PC-3 (cell line): ENCODE results near the gene XKR8. TPM values are rescaled to one million over a fixed set of nuclear protein-coding genes. Genes with fewer than 3 reads are reported as not detected.
A peak's percentile ranks its signal among the peaks of the same experiment; 100 is the strongest.

ENCODE experiments used
- ATAC-seq: fragments of 200-7000 bp; cut with Tn5 transposase; 2 replicates; pipeline ENCODE4 v1.9.1; 2020; ENCODE audit warnings: mild to moderate bottlenecking, moderate library complexity
- Bru-seq: library from RNA; stranded (reverse); fragments of 400-500 nt; gene quantifications from one replicate; lab custom pipeline; 2021; lab: Mats Ljungman, UMichigan
- BruChase-seq, 2 experiments: library from RNA; stranded (reverse); fragments of 400-500 nt; gene quantifications; one replicate each; lab custom pipeline; 2021; lab: Mats Ljungman, UMichigan
- BruUV-seq: library from RNA; stranded (reverse); fragments of 400-500 nt; replicated peaks from 2 replicates; lab custom pipeline; 2021; lab: Mats Ljungman, UMichigan
- CTCF ChIA-PET: fragments of 300-600 bp; sonication (Branson Sonifier 250); formaldehyde crosslinking; loops from one replicate; lab custom pipeline; 2022; ENCODE audit warnings: antibody characterized with exemption; lab: Charles Lee
- POLR2A ChIA-PET: fragments of 300-600 bp; sonication (Branson Sonifier 250); formaldehyde crosslinking; loops from one replicate; lab custom pipeline; 2022; ENCODE audit warnings: antibody characterized with exemption; ENCODE audit not compliant: unreplicated experiment; lab: Charles Lee
- DNase-seq: peaks from one replicate; pipeline ENCODE4 v3.0.0-alpha.2; 2015
- H2AFZ ChIP-seq: fragments of 300-600 bp; sonication (generic); 2 replicates; pipeline ENCODE4 v1.6.0; 2016; ENCODE audit warnings: antibody characterized with exemption, low read length
- H3F3A ChIP-seq: fragments of 300-600 bp; sonication (generic); one replicate; pipeline ENCODE4 v1.6.0; 2017; ENCODE audit warnings: antibody characterized with exemption, low read length, control low read depth, mild to moderate bottlenecking; ENCODE audit not compliant: unreplicated experiment
- H3K27ac ChIP-seq: fragments of 300-600 bp; sonication (generic); 2 replicates; pipeline ENCODE4 v1.5.1; 2016; ENCODE audit warnings: mild to moderate bottlenecking, low read length
- H3K27me3 ChIP-seq: fragments of 300-600 bp; sonication (generic); 2 replicates; pipeline ENCODE4 v1.6.1; 2016; ENCODE audit warnings: low read length, mixed read lengths
- H3K36me3 ChIP-seq: fragments of 300-600 bp; sonication (generic); 2 replicates; pipeline ENCODE4 v1.6.1; 2016; ENCODE audit warnings: low read depth, mixed run types, low read length, mixed read lengths
- H3K4me1 ChIP-seq: fragments of 300-600 bp; sonication (generic); 2 replicates; pipeline ENCODE4 v1.5.1; 2016; ENCODE audit warnings: low read length; ENCODE audit not compliant: insufficient read depth
- H3K4me2 ChIP-seq: fragments of 300-600 bp; sonication (generic); 2 replicates; pipeline ENCODE4 v1.6.0; 2016; ENCODE audit warnings: low read length
- H3K4me3 ChIP-seq: fragments of 300-600 bp; sonication (generic); 2 replicates; pipeline ENCODE4 v1.5.1; 2016; ENCODE audit warnings: mild to moderate bottlenecking, low read length, mixed read lengths
- H3K79me2 ChIP-seq: fragments of 300-600 bp; sonication (generic); 2 replicates; pipeline ENCODE4 v1.6.1; 2017; ENCODE audit warnings: low read length, mixed read lengths
- H3K9ac ChIP-seq: fragments of 300-600 bp; sonication (generic); 2 replicates; pipeline ENCODE4 v1.6.0; 2016; ENCODE audit warnings: mild to moderate bottlenecking, low read length
- H3K9me2 ChIP-seq: fragments of 300-600 bp; sonication (generic); replicated peaks from 2 replicates; pipeline ENCODE4 v1.6.1; 2016; ENCODE audit warnings: mixed run types, low read length, mixed read lengths
- H3K9me3 ChIP-seq: fragments of 300-600 bp; sonication (generic); 2 replicates; pipeline ENCODE4 v1.6.1; 2016; ENCODE audit warnings: low read length, mixed read lengths
- H4K20me1 ChIP-seq: fragments of 300-600 bp; sonication (generic); 2 replicates; pipeline ENCODE4 v1.6.1; 2016; ENCODE audit warnings: low read length, mixed read lengths
- EZH2 ChIP-seq: fragments of 300-600 bp; sonication (generic); IDR thresholded peaks from one replicate; pipeline ENCODE4 v1.6.1; 2017; ENCODE audit warnings: antibody characterized with exemption, mild to moderate bottlenecking, low read length; ENCODE audit not compliant: unreplicated experiment
- EZH2phosphoT487 ChIP-seq: fragments of 300-600 bp; sonication (generic); IDR thresholded peaks from 2 replicates; pipeline ENCODE4 v1.6.1; 2018; ENCODE audit warnings: mild to moderate bottlenecking, antibody characterized with exemption, low read length, borderline replicate concordance
- intact Hi-C: fragments of 100-400 bp; cut with micrococcal nuclease; formaldehyde crosslinking; loops from 2 replicates; pipeline ENCODE4 v1.9.0; 2023
- long read RNA-seq: library from polyadenylated mRNA; unstranded; transcript quantifications from one replicate; pipeline ENCODE4 v2.0.0, GENCODE V29; 2021; ENCODE audit not compliant: unreplicated experiment
- total RNA-seq: library from RNA; depleted of rRNA; stranded (reverse); fragments of >200 nt; gene quantifications from 2 replicates; pipeline ENCODE4 v1.2.3, GENCODE V29; 2014; rRNA removed
- TF ChIP-seq, protein P1 (sequence below): fragments of 300-600 bp; sonication (generic); conservative IDR thresholded peaks from 2 replicates; pipeline ENCODE4 v1.5.1; 2017; ENCODE audit warnings: antibody characterized with exemption, low read depth, mild to moderate bottlenecking, low read length

XKR8 gene, protein sequence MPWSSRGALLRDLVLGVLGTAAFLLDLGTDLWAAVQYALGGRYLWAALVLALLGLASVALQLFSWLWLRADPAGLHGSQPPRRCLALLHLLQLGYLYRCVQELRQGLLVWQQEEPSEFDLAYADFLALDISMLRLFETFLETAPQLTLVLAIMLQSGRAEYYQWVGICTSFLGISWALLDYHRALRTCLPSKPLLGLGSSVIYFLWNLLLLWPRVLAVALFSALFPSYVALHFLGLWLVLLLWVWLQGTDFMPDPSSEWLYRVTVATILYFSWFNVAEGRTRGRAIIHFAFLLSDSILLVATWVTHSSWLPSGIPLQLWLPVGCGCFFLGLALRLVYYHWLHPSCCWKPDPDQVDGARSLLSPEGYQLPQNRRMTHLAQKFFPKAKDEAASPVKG
- total RNA-seq, result 6.9 and 8.2 TPM in 2 replicates
- percentile 56 among the genes with signal in this experiment for Bru-seq, nascent RNA
- percentile 73 among the genes with signal in this experiment for BruChase-seq, experiment 1, labeled RNA remaining after a 6-hour chase
- percentile 67 among the genes with signal in this experiment for BruChase-seq, experiment 2, labeled RNA remaining after a 2-hour chase
- long read RNA-seq, transcript XKR8-201 (3 exons, 2,692 nt), result major isoform, 28 of 43 reads
- long read RNA-seq, partial matches to known transcripts, result 12 of 43 reads
- long read RNA-seq, other reads (novel, unspliced or antisense), result 3 of 43 reads

DNA sequence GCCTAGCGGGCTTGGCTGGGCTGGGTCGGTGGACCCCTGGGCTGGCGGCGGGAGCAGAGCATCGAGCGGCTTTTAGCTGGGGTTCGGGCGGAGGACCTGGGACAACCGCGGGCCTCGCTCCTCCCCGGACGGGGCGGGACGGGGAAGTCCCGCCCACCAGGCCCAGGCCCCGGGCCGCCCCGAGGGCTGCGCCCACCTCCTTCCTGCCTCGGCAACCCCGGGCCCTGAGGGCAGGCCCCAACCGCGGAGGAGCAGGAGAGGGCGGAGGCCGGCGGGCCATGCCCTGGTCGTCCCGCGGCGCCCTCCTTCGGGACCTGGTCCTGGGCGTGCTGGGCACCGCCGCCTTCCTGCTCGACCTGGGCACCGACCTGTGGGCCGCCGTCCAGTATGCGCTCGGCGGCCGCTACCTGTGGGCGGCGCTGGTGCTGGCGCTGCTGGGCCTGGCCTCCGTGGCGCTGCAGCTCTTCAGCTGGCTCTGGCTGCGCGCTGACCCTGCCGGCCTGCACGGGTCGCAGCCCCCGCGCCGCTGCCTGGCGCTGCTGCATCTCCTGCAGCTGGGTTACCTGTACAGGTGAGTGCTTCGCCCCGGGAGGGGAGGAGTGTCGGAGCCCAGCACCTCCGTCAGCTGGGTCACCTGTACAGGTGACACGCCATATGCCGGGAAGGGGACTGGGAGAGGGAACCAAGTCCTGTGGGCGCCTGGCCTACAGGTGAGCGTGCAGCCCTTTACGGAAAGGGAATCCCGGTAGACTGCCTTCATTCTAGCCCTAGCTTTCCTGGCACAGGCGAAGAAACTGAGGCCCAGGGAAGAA, at the start of gene XKR8:
Gene XKR8 (plus strand): TSS at position 182 of the 812 bp plus-strand sequence. CDS start 97 bp downstream, at position 279.
- no TSS peak for BruUV-seq
- ChIA-PET POLR2A (interaction anchor here (0.6 to 1.3 kb wide), 2 partner anchors 8 to 12 kb away, joined by 3 read pairs; no protein-coding TSS in a partner anchor), CTCF (no interaction called here)
- Histone ChIP-seq H3K4me1 (peaks cover 26% of the 10 kb centered on the region), H3K4me3 (peak within 1 kb of the TSS; percentile 74), H3K9me2 (no peaks in the 10 kb centered on the region), H3K79me2 (peaks cover 37% of the 10 kb centered on the region), H3K36me3 (peaks cover 3% of the 10 kb centered on the region; the same call in 1 of the 2 replicates), H3K27ac (peak within 1 kb of the TSS; percentile 81), H3K27me3 (no peaks in the 10 kb centered on the region), H3K9ac (peak within 1 kb of the TSS; percentile 73), H2AFZ (peak within 1 kb of the TSS; percentile 91), H3F3A (no peaks in the 10 kb centered on the region), H3K4me2 (peak within 1 kb of the TSS; percentile 93), H4K20me1 (no peaks in the 10 kb centered on the region), H3K9me3 (no peaks in the 10 kb centered on the region)
- DNase-seq (peak; percentile 79), ATAC-seq (peak; percentile 92)
- intact Hi-C loops, result loop anchor here (1.0 kb wide), 1 partner anchor 25 kb away; no protein-coding TSS in a partner anchor
- TF ChIP-seq EZH2phosphoT487 (no peak), EZH2 (no peak)
- TF ChIP-seq, protein P1, sequence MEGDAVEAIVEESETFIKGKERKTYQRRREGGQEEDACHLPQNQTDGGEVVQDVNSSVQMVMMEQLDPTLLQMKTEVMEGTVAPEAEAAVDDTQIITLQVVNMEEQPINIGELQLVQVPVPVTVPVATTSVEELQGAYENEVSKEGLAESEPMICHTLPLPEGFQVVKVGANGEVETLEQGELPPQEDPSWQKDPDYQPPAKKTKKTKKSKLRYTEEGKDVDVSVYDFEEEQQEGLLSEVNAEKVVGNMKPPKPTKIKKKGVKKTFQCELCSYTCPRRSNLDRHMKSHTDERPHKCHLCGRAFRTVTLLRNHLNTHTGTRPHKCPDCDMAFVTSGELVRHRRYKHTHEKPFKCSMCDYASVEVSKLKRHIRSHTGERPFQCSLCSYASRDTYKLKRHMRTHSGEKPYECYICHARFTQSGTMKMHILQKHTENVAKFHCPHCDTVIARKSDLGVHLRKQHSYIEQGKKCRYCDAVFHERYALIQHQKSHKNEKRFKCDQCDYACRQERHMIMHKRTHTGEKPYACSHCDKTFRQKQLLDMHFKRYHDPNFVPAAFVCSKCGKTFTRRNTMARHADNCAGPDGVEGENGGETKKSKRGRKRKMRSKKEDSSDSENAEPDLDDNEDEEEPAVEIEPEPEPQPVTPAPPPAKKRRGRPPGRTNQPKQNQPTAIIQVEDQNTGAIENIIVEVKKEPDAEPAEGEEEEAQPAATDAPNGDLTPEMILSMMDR, result peak; percentile 68

DNA sequence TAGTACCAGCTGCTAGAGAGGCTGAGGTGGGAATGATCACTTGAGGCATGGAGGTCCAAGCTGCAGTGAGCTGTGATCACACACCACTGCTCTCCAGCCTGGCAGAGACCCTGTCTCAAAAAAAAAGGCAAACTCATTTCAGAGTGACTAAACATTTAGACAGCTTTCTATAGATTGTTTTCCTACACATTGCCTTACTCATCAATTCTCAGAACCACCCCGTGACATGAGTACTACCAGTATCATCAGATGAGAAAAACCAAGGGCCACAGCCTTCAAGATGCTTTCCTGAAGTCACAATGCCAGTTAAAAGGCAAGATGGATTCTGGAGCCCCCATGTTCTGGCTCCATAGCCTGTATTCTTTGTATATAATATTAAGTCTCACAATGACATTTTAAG, 47.3 kb upstream of the XKR8 start:
- CTCF ChIA-PET, result no interaction called here
- H3F3A ChIP-seq, result no peaks in the 10 kb centered on the region
- 0 out of 2 replicates have a peak, but pooled peaks cover 5% of the 10 kb centered on the region for H3K9me3 ChIP-seq
- no peak overlapping the region for H3K4me3 ChIP-seq
- TF ChIP-seq EZH2phosphoT487 (no peak), EZH2 (no peak)
- TF ChIP-seq, protein P1, result no peak
- no peaks in the 10 kb centered on the region for H3K9me2 ChIP-seq
- DNase-seq (peak; percentile 19), ATAC-seq (no peak)
- intact Hi-C loops, result no loop called here
- H3K9ac ChIP-seq, result no peak overlapping the region
- H3K4me1 ChIP-seq, result 0 out of 2 replicates have a peak, but pooled peaks cover 8% of the 10 kb centered on the region
- peaks cover 22% of the 10 kb centered on the region for H3K36me3 ChIP-seq
- POLR2A ChIA-PET, result no interaction called here
- H2AFZ ChIP-seq, result no peak overlapping the region
- no peaks in the 10 kb centered on the region for H4K20me1 ChIP-seq
- peaks cover 25% of the 10 kb centered on the region for H3K79me2 ChIP-seq
- H3K27ac ChIP-seq, result no peak overlapping the region
- no TSS peak for BruUV-seq
- H3K4me2 ChIP-seq, result no peak overlapping the region; the same call in 1 of the 2 replicates
- H3K27me3 ChIP-seq, result no peaks in the 10 kb centered on the region
